GM19240 (cell line): ENCODE data around the gene CPNE5.

Source experiments
- DNase-seq: peaks from one replicate; pipeline ENCODE4 v3.0.0; 2011; ENCODE audit warnings: low spot score; ENCODE audit not compliant: insufficient read length

CPNE5 gene

GRCh38 chr6:36858407-36858981 is 19.2 kb upstream of the CPNE5 start:
- DNase-seq = no peak

- DNase-seq = no peak
These were observed 18.1 kb upstream of the CPNE5 start for GRCh38 chr6:36857325-36857724.

- DNase-seq = no peak
These were observed 17.0 kb upstream of the CPNE5 start for GRCh38 chr6:36856277-36856676.

- DNase-seq = no peak
These were observed 16.5 kb upstream of the CPNE5 start for GRCh38 chr6:36855750-36856149.

DNA sequence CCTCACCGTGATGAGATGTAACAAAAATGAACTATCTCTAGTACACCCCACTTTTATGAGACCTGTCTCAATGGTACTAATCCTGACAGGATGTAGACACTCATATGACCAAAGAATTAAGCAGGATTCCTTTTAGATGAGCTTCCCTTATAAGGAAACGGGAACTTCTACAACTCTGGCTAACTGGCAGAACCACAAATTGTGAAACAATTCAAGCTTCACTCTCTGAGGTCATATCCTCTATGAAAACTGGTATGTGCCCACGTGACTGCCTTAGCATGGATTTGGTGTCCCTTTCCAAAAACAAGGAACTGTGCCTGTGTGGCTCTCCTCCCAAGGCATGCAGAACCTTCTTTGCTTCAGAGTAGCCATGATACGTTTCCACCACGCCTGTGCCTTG is 14.1 kb upstream of the CPNE5 start:
- DNase-seq = no peak

GRCh38 chr6:36852481-36853147 is 13.4 kb upstream of the CPNE5 start:
- no peak for DNase-seq

DNA sequence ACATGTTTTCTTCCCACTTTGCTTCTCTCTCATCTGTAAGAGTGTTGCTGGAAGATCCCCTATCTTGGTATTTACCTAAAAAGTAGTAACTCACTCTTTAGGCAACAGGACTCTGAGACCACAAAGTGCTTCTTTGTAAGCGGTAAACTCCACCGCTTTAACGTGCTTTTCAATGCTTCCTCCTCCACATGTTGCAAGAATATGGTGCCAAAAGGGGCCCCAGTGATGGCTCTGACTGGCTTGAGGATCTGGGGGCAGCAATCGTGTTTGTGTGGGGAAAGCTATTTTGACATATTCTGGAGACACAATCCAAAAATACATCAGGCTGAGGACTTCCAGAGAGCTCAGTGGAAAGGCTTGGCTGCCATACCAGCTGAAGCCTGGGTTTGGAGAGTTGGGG is 12.4 kb upstream of the CPNE5 start:
- no peak for DNase-seq

DNA sequence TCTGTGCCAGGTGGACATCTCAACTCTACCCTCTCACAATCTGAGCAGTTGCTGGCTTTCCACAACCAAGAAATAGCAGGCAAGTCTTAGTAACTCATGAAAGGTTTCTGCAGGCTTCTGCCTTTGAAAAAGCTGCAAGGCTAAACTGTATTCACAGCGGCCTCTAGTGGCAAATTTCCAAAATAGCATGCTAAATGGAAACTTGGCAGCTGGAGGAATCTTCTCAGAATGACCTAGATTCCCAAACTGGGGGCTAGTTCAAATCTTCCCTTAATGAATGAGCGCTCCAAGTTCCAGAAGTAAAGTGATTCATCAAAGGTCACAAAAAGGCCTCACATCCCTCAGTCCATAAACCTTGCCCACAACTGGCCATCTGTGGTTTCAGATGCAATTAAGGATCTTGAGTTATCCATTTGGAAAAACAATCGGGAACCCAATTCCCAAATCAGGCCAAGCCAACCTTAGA is 11.9 kb upstream of the CPNE5 start:
- peak; percentile 31 for DNase-seq

- DNase-seq = no peak
These were observed 10.8 kb upstream of the CPNE5 start for GRCh38 chr6:36850021-36850420.

GRCh38 chr6:36848658-36849441 is 9.6 kb upstream of the CPNE5 start:
- no peak for DNase-seq

- DNase-seq = no peak
These were observed 8.7 kb upstream of the CPNE5 start for GRCh38 chr6:36847991-36848390.

DNA sequence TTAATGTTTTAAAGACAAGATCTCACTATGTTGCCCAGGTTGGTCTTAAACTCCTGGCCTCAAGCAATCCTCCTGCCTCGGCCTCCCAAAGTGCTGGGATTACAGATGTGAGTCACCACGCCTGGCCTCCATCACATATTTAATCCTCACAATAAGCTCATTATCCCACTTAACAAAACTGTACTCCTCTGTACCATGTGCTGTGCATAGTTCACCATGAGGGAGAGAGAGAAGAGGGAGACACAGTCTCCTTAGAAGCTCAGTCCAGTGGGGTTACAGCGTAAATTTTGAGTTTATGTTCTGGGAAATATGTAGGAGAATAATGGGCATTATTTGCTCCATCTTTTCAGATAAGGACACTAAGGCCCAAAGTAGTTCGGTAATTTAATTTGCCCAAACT is 7.9 kb upstream of the CPNE5 start:
- no peak for DNase-seq

GRCh38 chr6:36845233-36845632 is 6.0 kb upstream of the CPNE5 start:
- no peak for DNase-seq

- DNase-seq = no peak
These were observed 5.3 kb upstream of the CPNE5 start for GRCh38 chr6:36844232-36845170.

DNA sequence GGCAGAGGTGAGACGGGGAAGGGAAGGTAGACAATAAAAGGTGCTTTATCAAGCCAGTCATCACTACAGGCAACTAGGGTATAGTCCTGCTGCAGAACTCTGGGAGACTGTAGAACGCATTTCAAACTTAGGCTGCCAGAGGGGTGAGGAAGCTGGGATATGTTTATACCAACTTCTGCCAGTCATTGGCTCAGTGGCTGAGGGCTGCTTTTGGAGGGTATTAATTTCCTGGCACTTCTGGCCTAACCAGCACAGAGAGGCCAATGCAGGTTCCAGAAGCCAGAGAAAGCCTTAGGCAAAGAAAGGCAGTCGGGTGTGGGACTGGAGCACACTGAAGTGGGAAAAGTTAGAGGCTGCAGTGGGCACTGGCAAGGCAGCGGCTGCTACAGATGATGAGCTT is 3.9 kb upstream of the CPNE5 start:
- no peak for DNase-seq

- no peak for DNase-seq
These were observed 2.5 kb upstream of the CPNE5 start for GRCh38 chr6:36841756-36842155.

DNA sequence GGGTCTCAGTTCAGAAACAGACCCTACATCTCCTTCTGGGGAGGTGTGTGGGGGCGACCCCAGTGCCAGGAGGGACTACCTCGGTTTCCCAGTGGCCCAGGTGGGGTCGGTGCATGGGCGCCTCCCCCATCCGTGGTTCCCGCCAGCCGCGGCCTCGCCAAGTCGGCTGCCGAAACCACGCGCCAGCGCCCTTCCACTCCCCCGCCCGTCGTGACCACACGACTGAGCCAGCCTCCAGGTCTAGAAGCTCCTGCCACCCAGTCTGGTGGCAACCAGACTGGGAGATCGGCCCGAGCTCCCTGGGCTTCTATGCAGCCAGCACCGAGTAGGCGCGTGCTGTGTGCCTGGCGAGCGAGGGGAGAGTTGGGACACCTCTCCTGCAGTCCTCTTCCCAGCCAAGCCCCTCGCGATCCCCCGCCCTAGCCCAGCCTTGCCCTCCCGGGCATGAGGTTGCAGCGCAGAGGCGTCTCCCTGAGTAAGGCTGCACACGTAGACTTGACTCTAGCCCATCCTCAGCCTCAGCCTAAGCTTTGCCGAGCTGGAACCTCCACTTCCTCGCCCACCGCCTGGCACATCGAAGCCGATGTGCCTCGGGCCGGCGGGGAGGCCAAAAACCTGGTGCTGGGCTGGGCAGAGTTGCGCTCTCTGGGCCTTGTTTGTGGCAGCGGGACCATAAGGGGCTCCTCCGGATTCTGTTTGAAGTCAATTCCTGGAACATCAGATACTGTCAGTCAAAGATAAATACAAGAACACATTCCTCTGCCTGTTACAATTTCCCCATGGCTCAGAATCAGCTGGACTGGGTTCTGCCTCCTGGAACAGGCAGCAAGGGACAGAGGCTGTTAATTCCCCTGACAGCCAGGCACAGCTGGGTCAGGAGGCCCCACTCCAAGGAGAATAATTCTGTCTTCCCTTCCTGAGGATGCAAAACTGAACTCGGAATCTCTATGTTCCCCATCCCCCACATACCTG is 1.5 kb upstream of the CPNE5 start:
- no peak for DNase-seq

DNA sequence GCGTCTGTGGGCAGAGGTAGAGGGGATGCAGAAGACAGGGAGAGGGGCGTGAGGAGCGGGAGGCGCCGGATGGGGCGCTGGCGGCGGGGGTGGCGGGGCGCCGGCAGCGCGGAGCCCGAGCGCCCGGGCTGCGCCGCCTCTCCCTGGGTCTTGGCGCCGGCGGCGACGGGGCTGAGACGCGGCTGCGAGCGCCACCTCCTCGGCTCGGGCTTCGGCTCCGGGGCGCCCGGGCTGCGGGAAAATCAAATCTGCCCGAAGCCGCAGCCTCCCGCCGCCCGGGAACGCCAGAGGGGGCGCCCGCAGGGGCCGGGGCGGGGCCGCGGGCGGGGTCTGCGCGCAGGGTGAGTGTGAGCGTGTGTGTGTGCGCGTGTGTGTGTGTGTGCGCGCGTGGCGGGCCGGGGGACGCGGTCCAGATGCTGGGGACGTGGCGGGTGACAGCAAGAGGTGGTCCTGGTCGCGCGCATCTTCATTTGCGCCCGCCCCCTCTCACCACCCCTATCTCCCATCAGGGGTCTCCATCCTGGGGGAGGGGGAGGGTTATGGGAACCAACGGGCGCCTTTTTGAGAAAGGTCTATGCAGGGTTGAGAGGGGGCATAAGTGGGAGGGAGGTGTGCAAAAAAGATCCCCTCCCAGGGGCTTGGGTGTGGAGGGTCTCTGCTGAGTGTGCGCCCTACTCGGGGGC is 646 bp upstream of the CPNE5 start:
- DNase-seq = no peak

GRCh38 chr6:36837686-36838085 is 1.6 kb downstream of the CPNE5 start:
- DNase-seq = no peak

DNA sequence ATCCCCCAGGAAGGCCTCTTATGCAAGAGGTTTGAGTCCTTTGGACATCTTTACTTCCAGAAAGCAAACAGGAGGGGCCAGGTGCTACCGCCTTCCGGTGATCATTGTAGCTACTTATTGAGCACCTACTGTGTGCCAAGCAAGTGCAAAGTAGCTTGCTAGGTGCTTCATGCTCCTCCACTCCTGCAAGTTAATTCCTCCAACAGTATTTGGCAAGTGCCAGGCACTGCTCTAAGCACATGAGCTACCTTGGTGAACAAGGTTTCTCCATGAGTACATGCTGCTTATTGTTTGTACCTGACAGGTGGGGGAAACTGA is 2.3 kb downstream of the CPNE5 start:
- no peak for DNase-seq
